Trophoblast cell (in vitro differentiated cells and primary cell): ENCODE results near the gene LRRC3.

Experiments
- DNase-seq, 2 donors: peaks; one replicate each; pipeline ENCODE4 v3.0.0-alpha.2; 2016
- H2AFZ ChIP-seq: 2 replicates; pipeline ENCODE4 v1.6.1; 2013; ENCODE audit warnings: low read length, moderate library complexity, mild to moderate bottlenecking; ENCODE audit not compliant: insufficient read depth, poor library complexity
- H2AK5ac ChIP-seq: 2 replicates; pipeline ENCODE4 v1.6.1; 2013; ENCODE audit warnings: mild to moderate bottlenecking, low read length
- H2BK120ac ChIP-seq: 2 replicates; pipeline ENCODE4 v1.6.1; 2013; ENCODE audit warnings: low read length, mild to moderate bottlenecking, moderate library complexity; ENCODE audit not compliant: insufficient read depth, poor library complexity
- H2BK12ac ChIP-seq: 2 replicates; pipeline ENCODE4 v1.6.1; 2013; ENCODE audit warnings: mild to moderate bottlenecking, low read length, moderate library complexity
- H2BK5ac ChIP-seq: 2 replicates; pipeline ENCODE4 v1.6.1; 2013; ENCODE audit warnings: low read length, low read depth, moderate library complexity, mild to moderate bottlenecking; ENCODE audit not compliant: poor library complexity
- H3K14ac ChIP-seq: 2 replicates; pipeline ENCODE4 v1.6.1; 2013; ENCODE audit warnings: mild to moderate bottlenecking, low read length
- H3K18ac ChIP-seq: 2 replicates; pipeline ENCODE4 v1.6.1; 2013; ENCODE audit warnings: mild to moderate bottlenecking, low read length
- H3K23ac ChIP-seq: 2 replicates; pipeline ENCODE4 v1.6.1; 2013; ENCODE audit warnings: low read length
- H3K27ac ChIP-seq: 2 replicates; pipeline ENCODE4 v1.5.1; 2013; ENCODE audit warnings: low read depth, mild to moderate bottlenecking, inconsistent platforms, low read length, moderate library complexity
- H3K27me3 ChIP-seq: 2 replicates; pipeline ENCODE4 v1.6.1; 2013; ENCODE audit warnings: inconsistent platforms, mild to moderate bottlenecking, low read length, moderate library complexity; ENCODE audit not compliant: insufficient read depth
- H3K36me3 ChIP-seq, 2 experiments: 1 replicate in 1 of 2; 2 replicates in 1 of 2; pipeline ENCODE4 v1.6.1; 2013; ENCODE audit warnings: low read length in 2 of 2, mild to moderate bottlenecking in 2 of 2, moderate library complexity in 1 of 2; ENCODE audit not compliant: insufficient read depth in 2 of 2, control insufficient read depth in 1 of 2
- H3K4ac ChIP-seq: 2 replicates; pipeline ENCODE4 v1.6.1; 2013; ENCODE audit warnings: low read depth, mild to moderate bottlenecking, low read length, moderate library complexity
- H3K4me1 ChIP-seq, 2 experiments: 1 replicate in 1 of 2; 2 replicates in 1 of 2; pipeline ENCODE4 v1.6.1; 2013; ENCODE audit warnings: low read length in 2 of 2, mild to moderate bottlenecking in 2 of 2, moderate library complexity in 1 of 2; ENCODE audit not compliant: insufficient read depth in 2 of 2, control insufficient read depth in 1 of 2
- H3K4me2 ChIP-seq: 2 replicates; pipeline ENCODE4 v1.6.1; 2013; ENCODE audit warnings: inconsistent platforms, mild to moderate bottlenecking, low read length, moderate library complexity
- H3K4me3 ChIP-seq: 2 replicates; pipeline ENCODE4 v1.5.1; 2013; ENCODE audit warnings: mild to moderate bottlenecking, low read depth, low read length, inconsistent platforms
- H3K79me1 ChIP-seq: one replicate; pipeline ENCODE4 v1.6.1; 2013; ENCODE audit warnings: low read length
- H3K79me2 ChIP-seq: 2 replicates; pipeline ENCODE4 v1.6.1; 2013; ENCODE audit warnings: low read length, mild to moderate bottlenecking; ENCODE audit not compliant: control insufficient read depth, insufficient read depth, poor library complexity
- H3K9ac ChIP-seq: 2 replicates; pipeline ENCODE4 v1.6.1; 2013; ENCODE audit warnings: mild to moderate bottlenecking, low read length
- H3K9me3 ChIP-seq: 2 replicates; pipeline ENCODE4 v1.6.1; 2013; ENCODE audit warnings: low read depth, mild to moderate bottlenecking, control low read depth, inconsistent platforms, low read length; ENCODE audit not compliant: insufficient read depth
- H4K12ac ChIP-seq: 2 replicates; pipeline ENCODE4 v1.6.1; 2013; ENCODE audit warnings: low read depth, mild to moderate bottlenecking, low read length, moderate library complexity
- H4K8ac ChIP-seq: 2 replicates; pipeline ENCODE4 v1.6.1; 2013; ENCODE audit warnings: low read depth, mild to moderate bottlenecking, low read length, moderate library complexity
- H4K91ac ChIP-seq: one replicate; pipeline ENCODE4 v1.6.1; 2013; ENCODE audit warnings: low read depth, mild to moderate bottlenecking, low read length, moderate library complexity
- WGBS: extraction: QIAGEN DNeasy Blood & Tissue Kit; methylation state at CpG from one replicate; pipeline ENCODE4 v1.1.7; 2013; ENCODE audit warnings: missing lambda C conversion rate; ENCODE audit not compliant: insufficient read length, insufficient coverage; ENCODE audit errors: extremely low coverage; 5-methylcytosine and 5-hydroxymethylcytosine counted together

LRRC3 gene

GRCh38 chr21:44441041-44441400 is 14.3 kb upstream of the LRRC3 start:
- Histone ChIP-seq H2AK5ac (no peak overlapping the region), H4K8ac (no peak overlapping the region), H2BK5ac (no peak overlapping the region), H3K79me1 (no peaks in the 10 kb centered on the region), H2BK12ac (no peak overlapping the region), H3K36me3 (no peaks in the 10 kb centered on the region), H4K12ac (no peak overlapping the region), H3K4me1 (no peaks in the 10 kb centered on the region), H3K9ac (no peak overlapping the region), H2BK120ac (no peak overlapping the region), H4K91ac (no peak overlapping the region), H3K4ac (no peak overlapping the region), H3K27ac (no peak overlapping the region), H3K23ac (no peak overlapping the region), H3K4me2 (no peak overlapping the region), H3K9me3 (peaks cover 4% of the 10 kb centered on the region), H3K14ac (no peak overlapping the region), H2AFZ (no peak overlapping the region), H3K18ac (no peak overlapping the region), H3K4me3 (no peak overlapping the region), H3K79me2 (no peaks in the 10 kb centered on the region), H3K27me3 (no peaks in the 10 kb centered on the region)
- no CpG with 5 or more reads among the region's 10 CpGs for WGBS
- DNase-seq, result no peak

- Histone ChIP-seq H2AK5ac (no peak overlapping the region), H3K18ac (no peak overlapping the region), H3K4me1 (no peaks in the 10 kb centered on the region), H3K79me1 (no peaks in the 10 kb centered on the region), H3K36me3 (no peaks in the 10 kb centered on the region), H2BK12ac (no peak overlapping the region), H3K27ac (no peak overlapping the region), H4K8ac (no peak overlapping the region), H3K4me3 (no peak overlapping the region), H2BK5ac (no peak overlapping the region), H2BK120ac (no peak overlapping the region), H3K9me3 (peaks cover 4% of the 10 kb centered on the region), H3K14ac (no peak overlapping the region), H3K4ac (no peak overlapping the region), H3K79me2 (no peaks in the 10 kb centered on the region), H3K9ac (no peak overlapping the region), H3K27me3 (no peaks in the 10 kb centered on the region), H3K23ac (no peak overlapping the region), H4K12ac (no peak overlapping the region), H3K4me2 (no peak overlapping the region), H4K91ac (no peak overlapping the region), H2AFZ (no peak overlapping the region)
- WGBS, result no CpG with 5 or more reads among the region's 20 CpGs
- DNase-seq, result no peak
Observed at GRCh38 chr21:44441581-44442265, 13.6 kb upstream of the LRRC3 start.

GRCh38 chr21:44442266-44443125 is 12.8 kb upstream of the LRRC3 start:
- Histone ChIP-seq H3K9me3 (peaks cover 4% of the 10 kb centered on the region), H2BK12ac (no peak overlapping the region), H2AFZ (no peak overlapping the region), H3K23ac (no peak overlapping the region), H3K4me2 (no peak overlapping the region), H3K9ac (no peak overlapping the region), H4K8ac (no peak overlapping the region), H2BK5ac (no peak overlapping the region), H3K79me2 (no peaks in the 10 kb centered on the region), H4K91ac (no peak overlapping the region), H2AK5ac (no peak overlapping the region), H4K12ac (no peak overlapping the region), H3K4me1 (no peaks in the 10 kb centered on the region), H3K79me1 (no peaks in the 10 kb centered on the region), H3K27ac (no peak overlapping the region), H3K14ac (no peak overlapping the region), H3K36me3 (no peaks in the 10 kb centered on the region), H3K4ac (no peak overlapping the region), H3K4me3 (no peak overlapping the region), H3K27me3 (no peaks in the 10 kb centered on the region), H2BK120ac (no peak overlapping the region), H3K18ac (no peak overlapping the region)
- no CpG with 5 or more reads among the region's 19 CpGs for whole genome bisulfite sequencing
- no peak for DNase-seq

- Histone ChIP-seq H3K9me3 (peaks cover 4% of the 10 kb centered on the region), H3K4me2 (no peak overlapping the region), H3K23ac (no peak overlapping the region), H2BK12ac (no peak overlapping the region), H3K14ac (no peak overlapping the region), H2BK5ac (no peak overlapping the region), H2AK5ac (no peak overlapping the region), H3K36me3 (no peaks in the 10 kb centered on the region), H3K27ac (no peak overlapping the region), H3K27me3 (no peaks in the 10 kb centered on the region), H3K4ac (no peak overlapping the region), H4K91ac (no peak overlapping the region), H4K12ac (no peak overlapping the region), H2BK120ac (no peak overlapping the region), H3K4me3 (no peak overlapping the region), H3K79me1 (no peaks in the 10 kb centered on the region), H3K18ac (no peak overlapping the region), H4K8ac (no peak overlapping the region), H3K4me1 (no peaks in the 10 kb centered on the region), H3K9ac (no peak overlapping the region), H3K79me2 (no peaks in the 10 kb centered on the region), H2AFZ (no peak overlapping the region)
- WGBS, result no CpG with 5 or more reads among the region's 17 CpGs
- DNase-seq, result no peak
Observed at GRCh38 chr21:44443291-44443890, 11.9 kb upstream of the LRRC3 start.
